Measurements from ENCODE around the gene OXGR1.
"Not testable (repeated sequence)": the region's sequence is repeated elsewhere in the genome, so short reads cannot be mapped to it uniquely, and the experiment has no call there.

The OXGR1 gene

GRCh38 chr13:96991072-96991471 lies 3.2 kb downstream of the OXGR1 start:
- Histone ChIP-seq H3K4me3 (replicated peaks; ENCODE audit: insufficient read depth, low read length) (no peak overlapping the region), H3K27ac (replicated peaks) (no peak overlapping the region), H3K27me3 (ENCODE audit: insufficient read depth, poor library complexity, severe bottlenecking) (peaks cover 33% of the 10 kb centered on the region)
- TF ChIP-seq CTCF (IDR thresholded peaks at IDR 0.05; ENCODE audit: insufficient read depth, low read length) (no peak), SPI1 (IDR thresholded peaks at IDR 0.05; ENCODE audit: borderline replicate concordance, low read depth) (no peak), GABPA (IDR thresholded peaks at IDR 0.05; ENCODE audit: low read depth) (no peak)
- no peak for DNase-seq (ENCODE audit: low read depth in 1 of 2, low spot score in 1 of 2)

GRCh38 chr13:96988441-96988840 lies 5.8 kb downstream of the OXGR1 start:
- no peak overlapping the region for H3K27ac ChIP-seq (replicated peaks)
- no peak for DNase-seq (ENCODE audit: low read depth in 1 of 2, low spot score in 1 of 2)
- H3K27me3 ChIP-seq (ENCODE audit: insufficient read depth, poor library complexity, severe bottlenecking): peaks cover 10% of the 10 kb centered on the region
- TF ChIP-seq GABPA (IDR thresholded peaks at IDR 0.05; ENCODE audit: low read depth): no peak
- no peak for TF ChIP-seq POLR2AphosphoS5 (IDR thresholded peaks at IDR 0.05; ENCODE audit: low read depth)
- TF ChIP-seq REST (IDR thresholded peaks at IDR 0.05; ENCODE audit: insufficient replicate concordance, low read depth): no peak
- no peak for TF ChIP-seq CTCF (IDR thresholded peaks at IDR 0.05; ENCODE audit: insufficient read depth, low read length)
- no peak for TF ChIP-seq SPI1 (IDR thresholded peaks at IDR 0.05; ENCODE audit: borderline replicate concordance, low read depth)
- no peak overlapping the region for H3K4me3 ChIP-seq (replicated peaks; ENCODE audit: insufficient read depth, low read length)

- Histone ChIP-seq H3K4me3 (replicated peaks; ENCODE audit: insufficient read depth, low read length) (no peak overlapping the region), H3K27ac (replicated peaks) (no peak overlapping the region), H3K27me3 (ENCODE audit: insufficient read depth, poor library complexity, severe bottlenecking) (no peaks in the 10 kb centered on the region)
- TF ChIP-seq GABPA (IDR thresholded peaks at IDR 0.05; ENCODE audit: low read depth): no peak
- TF ChIP-seq SPI1 (IDR thresholded peaks at IDR 0.05; ENCODE audit: borderline replicate concordance, low read depth): no peak
- TF ChIP-seq CTCF (IDR thresholded peaks at IDR 0.05; ENCODE audit: insufficient read depth, low read length): no peak
- no peak for TF ChIP-seq POLR2AphosphoS5 (IDR thresholded peaks at IDR 0.05; ENCODE audit: low read depth)
- no peak for TF ChIP-seq REST (IDR thresholded peaks at IDR 0.05; ENCODE audit: insufficient replicate concordance, low read depth)
- no peak for DNase-seq (ENCODE audit: low read depth in 1 of 2, low spot score in 1 of 2)
Measured at GRCh38 chr13:96984051-96984508, 10.2 kb downstream of the OXGR1 start.

- peak in 1 of 2 experiments; percentile 28 for DNase-seq (ENCODE audit: low read depth in 1 of 2, low spot score in 1 of 2)
- no peaks in the 10 kb centered on the region for H3K27me3 ChIP-seq (ENCODE audit: insufficient read depth, poor library complexity, severe bottlenecking)
- TF ChIP-seq GABPA (IDR thresholded peaks at IDR 0.05; ENCODE audit: low read depth) (no peak), REST (IDR thresholded peaks at IDR 0.05; ENCODE audit: insufficient replicate concordance, low read depth) (no peak), SPI1 (IDR thresholded peaks at IDR 0.05; ENCODE audit: borderline replicate concordance, low read depth) (0 out of 2 replicates have a peak, but pooled peaks have one; percentile 9), POLR2AphosphoS5 (IDR thresholded peaks at IDR 0.05; ENCODE audit: low read depth) (no peak), CTCF (IDR thresholded peaks at IDR 0.05; ENCODE audit: insufficient read depth, low read length) (no peak)
- no peak overlapping the region for H3K27ac ChIP-seq (replicated peaks)
- H3K4me3 ChIP-seq (replicated peaks; ENCODE audit: insufficient read depth, low read length): no peak overlapping the region
Measured at GRCh38 chr13:96982672-96983071, 11.6 kb downstream of the OXGR1 start.

- not testable (repeated sequence) for DNase-seq (ENCODE audit: low read depth in 1 of 2, low spot score in 1 of 2); H3K27ac ChIP-seq (replicated peaks); H3K4me3 ChIP-seq (replicated peaks; ENCODE audit: insufficient read depth, low read length); H3K27me3 ChIP-seq (ENCODE audit: insufficient read depth, poor library complexity, severe bottlenecking)
Measured at GRCh38 chr13:96979861-96980260, 14.4 kb downstream of the OXGR1 start.

All from HL-60 (cell line).